NOMO-1 treated with dmso at 0.1 percent for 144 hours (cell line): ENCODE results near the gene EIF4G3.
"Not testable (repeated sequence)": the region's sequence is repeated elsewhere in the genome, so short reads cannot be mapped to it uniquely, and the experiment has no call there.

ENCODE experiments used
- DNase-seq: peaks from one replicate; lab custom pipeline; 2025; ENCODE audit not compliant: unreplicated experiment; lab: John Stamatoyannopoulos, UW

EIF4G3 gene

GRCh38 chr1:21153388-21153787 lies 23.3 kb downstream of the EIF4G3 start:
- DNase-seq = no peak

DNA sequence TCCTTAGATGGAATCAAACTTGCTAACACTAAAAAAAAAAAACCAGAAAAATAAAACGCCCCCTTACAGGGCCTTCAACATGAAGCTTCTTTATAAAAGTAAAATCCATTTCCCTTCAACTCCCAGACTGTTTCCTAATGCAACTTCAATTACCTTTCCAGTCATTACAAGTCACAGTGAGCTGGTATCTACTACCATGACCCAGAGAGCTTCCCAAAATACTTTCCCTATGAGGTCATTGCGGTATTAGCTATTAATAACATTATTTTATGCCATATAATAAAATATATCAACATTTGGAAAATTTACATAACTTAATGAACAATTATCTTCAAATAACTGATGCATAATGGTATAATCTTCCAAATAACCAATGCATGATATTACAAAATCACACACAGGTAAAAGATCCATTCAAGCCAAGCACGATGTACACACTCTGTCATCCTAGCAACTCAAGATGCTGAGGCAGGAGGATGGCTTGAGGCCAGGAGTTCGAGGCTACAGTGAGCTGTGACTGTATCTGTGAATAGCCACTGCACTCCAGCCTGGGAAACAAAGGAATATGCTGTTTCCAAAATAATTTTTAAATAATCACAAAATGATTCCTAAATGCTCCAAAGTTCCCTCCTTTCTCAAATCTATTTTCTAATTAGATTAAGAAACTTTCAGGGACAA lies 24.1 kb downstream of the EIF4G3 start:
- DNase-seq = no peak

- DNase-seq = no peak
Observed at GRCh38 chr1:21149855-21150432, 26.8 kb downstream of the EIF4G3 start.

DNA sequence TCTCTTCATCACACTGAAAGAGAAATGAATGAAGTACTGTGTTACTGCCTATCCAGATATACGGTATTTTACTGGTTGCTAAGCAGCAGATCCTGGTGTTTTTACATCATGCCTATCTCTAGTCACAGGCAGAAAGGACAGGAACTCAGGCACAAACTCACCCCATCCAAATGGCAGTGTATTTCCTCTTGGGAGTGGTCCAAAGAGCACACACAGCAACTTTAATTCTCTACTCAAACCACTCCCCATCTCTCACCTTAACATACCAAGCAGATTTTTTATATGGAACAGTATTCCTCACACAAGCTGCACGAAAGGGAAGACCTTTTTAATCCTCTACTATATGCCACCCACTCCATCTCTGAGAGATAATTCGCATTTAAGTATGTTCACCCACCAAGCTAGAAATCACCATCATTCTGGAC lies 27.3 kb downstream of the EIF4G3 start:
- DNase-seq = no peak

DNA sequence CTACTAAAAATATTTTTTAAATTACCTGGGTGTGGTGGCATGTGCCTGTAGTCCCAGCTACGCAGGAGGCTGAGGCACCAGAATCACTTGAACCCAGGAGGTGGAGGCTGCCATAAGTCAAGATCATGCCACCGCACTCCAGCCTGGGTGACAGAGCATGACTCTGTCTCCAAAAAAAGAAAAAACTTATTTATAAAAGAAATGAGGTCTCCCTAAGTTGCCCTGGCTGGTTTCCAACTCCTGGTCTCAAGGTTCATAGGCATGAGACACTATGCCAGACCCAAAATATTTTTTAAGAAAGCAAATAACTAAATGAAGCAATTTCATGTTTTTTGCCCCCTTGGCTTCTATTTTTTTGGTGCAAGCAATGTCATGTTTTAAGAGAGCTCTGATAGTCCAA lies 32.9 kb downstream of the EIF4G3 start:
- DNase-seq = no peak

GRCh38 chr1:21143138-21143537 lies 33.6 kb downstream of the EIF4G3 start:
- DNase-seq = no peak

DNA sequence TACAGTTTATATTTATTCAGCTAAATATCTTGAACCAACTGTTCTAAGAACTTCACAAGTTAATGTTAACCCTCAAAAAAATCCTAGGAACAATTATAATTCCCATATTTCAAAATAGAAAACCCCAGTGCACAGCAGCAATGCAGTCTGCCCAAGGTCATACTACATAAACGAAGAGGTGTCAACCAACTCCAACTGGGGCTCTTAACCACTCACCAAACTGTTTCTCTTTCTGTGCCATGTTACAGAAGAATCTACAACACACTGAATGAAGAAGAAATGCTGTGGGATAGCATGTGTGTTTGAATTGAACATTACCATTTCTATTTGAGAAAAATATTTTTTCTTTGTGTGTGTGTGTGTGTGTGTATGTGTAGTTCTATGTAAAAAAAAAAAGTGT lies 35.7 kb downstream of the EIF4G3 start:
- no peak for DNase-seq

DNA sequence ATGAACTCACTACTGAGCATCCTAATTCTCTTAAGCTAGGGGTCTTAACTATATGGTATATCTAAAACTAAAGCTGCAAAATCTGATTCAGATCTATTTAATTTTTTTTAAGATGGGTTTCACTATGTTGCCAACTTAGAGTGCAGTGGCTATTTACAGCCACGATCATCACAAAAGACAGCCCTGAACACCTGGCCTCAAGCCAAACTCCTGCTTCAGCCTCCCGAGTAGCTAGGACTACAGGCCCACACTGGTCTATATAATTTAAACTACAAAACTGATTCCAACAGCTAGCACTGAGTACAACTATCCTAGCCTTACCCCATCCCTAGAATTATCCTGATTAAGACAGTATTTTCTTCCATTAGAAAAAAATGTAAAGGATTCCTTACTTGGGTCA lies 37.1 kb downstream of the EIF4G3 start:
- DNase-seq = no peak

DNA sequence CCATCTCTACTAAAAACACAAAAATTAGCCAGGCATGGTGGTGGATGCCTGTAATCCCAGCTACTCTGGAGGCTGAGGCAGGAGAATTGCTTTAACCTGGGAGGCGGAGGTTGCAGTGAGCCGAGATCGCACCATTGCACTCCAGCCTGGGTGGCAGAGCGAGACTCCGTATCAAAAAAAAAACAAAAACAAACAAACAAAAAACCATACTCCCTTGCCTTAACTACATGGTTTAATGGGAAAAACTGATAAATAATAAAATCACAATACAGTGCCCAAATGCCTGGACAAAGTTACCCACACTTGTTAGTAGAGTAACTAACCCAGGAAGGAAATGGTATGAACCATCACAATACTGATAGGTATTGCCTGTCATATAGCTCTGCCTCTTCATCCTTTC lies 40.4 kb downstream of the EIF4G3 start:
- DNase-seq = not testable (repeated sequence)

DNA sequence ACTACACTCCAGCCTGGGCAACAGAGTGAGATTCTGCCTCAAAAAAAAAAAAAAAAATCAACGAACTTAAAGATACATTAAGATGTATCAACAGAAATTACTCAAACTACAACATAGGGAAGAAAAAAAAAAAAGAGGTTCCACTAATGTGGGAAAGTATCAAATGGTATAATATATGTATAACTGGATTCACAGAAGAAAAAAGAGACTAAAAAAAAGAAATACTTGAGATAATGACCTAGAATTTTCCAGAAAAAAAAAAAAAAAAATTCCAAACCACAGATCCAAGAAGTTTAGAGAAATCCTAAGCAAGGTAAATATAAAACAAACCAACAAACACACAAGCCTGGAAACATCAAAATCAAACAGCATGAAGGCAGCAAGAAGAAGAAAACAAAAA lies 45.5 kb downstream of the EIF4G3 start:
- DNase-seq = no peak

DNA sequence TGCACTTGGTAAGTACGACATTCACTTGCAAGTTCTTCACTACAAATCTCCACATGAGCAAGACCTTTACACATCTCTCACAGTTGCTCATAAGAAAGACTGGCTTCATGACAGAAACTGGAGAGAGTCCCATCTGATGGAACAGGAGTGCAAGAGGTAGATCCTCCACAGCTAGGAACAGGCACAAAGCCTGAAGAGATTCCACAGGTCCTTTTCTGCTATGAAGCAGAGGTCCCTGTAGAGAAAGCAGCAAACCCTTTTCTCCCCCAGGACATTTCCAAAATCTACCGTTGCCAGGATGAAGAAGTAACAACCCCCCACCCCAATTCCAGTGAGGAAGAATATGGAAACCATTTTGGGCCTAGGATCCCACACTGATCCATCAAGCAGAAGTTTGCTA lies 47.3 kb downstream of the EIF4G3 start:
- DNase-seq = no peak

DNA sequence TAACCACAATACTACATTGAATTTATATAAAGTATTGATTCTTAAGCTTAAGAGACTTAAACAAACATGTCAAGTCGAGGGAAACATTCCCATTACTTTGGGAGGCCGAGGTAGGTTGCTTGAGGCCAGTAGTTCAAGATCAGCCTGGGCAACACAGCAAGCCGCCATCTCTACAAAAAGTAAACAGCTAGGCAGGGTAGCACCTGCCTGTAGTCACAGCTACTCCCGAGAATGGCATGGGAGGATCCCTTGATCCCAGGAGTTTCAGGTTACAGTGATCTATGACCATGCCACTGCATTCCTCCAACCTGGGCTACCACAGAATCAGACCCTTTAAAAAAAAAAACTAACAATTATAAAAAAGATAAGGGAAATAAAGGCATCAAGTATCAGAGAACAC lies 50.4 kb downstream of the EIF4G3 start:
- no peak for DNase-seq

DNA sequence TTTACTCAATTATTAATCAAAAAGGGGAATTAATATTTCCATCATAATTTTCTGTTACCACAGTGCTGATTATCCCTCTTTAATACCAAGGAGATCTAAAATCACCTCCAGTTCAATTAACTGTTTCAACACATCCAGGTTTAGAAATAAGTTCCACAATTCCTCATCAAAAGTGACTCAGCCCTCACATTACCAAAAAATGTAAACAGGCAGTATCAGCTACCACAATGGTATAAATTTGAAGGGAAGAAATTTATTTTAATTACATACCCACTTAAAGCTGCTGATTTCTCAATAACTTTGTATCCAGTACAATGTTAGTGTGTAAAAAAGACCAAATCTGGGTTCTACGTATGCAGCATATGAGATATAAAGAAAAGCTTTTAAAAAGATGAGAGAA lies 51.9 kb downstream of the EIF4G3 start:
- DNase-seq = peak; percentile 10

DNA sequence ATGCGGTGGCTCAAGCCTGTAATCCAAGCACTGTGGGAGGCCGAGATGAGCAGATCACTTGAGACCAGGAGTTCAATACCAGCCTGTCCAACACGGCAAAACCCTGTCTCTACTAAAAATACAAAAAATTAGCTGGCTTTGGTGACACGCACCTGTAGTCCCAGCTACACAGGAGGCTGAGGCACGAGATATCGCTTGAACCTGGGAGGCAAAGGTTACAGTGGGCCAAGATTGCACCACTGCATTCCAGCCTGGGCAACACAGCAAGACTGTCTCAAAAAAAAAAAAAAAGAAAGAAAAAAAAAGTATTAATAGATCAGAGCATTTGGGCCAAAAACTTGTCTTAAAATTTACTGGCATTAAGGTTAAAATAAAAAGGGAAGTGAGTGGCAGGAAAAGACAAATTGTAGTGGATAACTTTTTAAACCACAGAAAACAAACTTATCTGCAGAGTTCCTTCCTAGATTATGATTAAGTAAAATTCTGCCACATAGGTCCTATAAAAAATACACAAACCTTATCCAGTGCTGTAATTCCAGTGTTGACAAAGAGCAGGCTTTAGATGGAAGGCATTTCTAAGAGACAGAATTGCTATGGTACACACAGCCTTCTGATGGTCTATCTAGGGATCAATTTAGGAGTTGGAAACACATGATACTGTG lies 53.3 kb downstream of the EIF4G3 start:
- peak; percentile 34 for DNase-seq

- no peak for DNase-seq
Observed at GRCh38 chr1:21121764-21122471, 54.8 kb downstream of the EIF4G3 start.

DNA sequence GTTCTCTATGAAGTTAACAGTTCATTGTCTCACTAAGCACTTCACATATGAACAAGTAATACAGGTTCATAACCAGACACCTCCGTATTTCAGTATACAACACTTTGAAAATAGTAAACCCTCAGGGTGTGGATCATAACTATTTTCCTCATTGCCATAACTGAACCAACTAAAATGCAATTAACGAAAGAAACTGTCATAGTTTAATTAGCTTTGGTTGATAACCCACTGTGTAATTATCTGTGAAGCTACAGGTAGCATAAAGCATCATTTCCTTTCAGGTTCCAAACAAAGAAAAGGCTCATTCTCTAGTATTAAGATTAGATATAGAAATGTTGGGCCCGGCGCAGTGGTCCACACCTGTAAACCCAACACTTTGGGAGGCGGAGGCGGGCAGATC lies 58.5 kb downstream of the EIF4G3 start:
- DNase-seq = no peak

DNA sequence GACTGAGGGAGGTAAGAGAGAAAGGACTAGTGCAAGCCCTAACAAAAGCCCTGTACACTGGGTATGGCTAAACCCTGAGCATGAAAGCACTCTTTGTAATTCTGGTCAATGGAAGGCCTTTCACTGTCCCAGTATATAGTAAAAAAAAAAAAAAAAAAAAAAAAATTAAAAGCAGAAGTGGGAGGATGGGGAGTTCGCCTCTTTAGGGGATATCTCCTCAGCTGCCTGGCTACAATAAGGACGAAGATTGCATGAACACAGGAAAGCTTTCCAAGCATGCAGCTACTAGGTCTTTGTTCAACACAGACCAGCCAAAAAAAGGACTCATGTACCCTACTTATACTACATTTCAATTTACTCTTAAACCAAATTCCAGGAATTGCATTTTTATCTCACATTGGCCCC lies 59.1 kb downstream of the EIF4G3 start:
- DNase-seq = peak; percentile 25

- DNase-seq = no peak
Observed at GRCh38 chr1:21117159-21117558, 59.5 kb downstream of the EIF4G3 start.

DNA sequence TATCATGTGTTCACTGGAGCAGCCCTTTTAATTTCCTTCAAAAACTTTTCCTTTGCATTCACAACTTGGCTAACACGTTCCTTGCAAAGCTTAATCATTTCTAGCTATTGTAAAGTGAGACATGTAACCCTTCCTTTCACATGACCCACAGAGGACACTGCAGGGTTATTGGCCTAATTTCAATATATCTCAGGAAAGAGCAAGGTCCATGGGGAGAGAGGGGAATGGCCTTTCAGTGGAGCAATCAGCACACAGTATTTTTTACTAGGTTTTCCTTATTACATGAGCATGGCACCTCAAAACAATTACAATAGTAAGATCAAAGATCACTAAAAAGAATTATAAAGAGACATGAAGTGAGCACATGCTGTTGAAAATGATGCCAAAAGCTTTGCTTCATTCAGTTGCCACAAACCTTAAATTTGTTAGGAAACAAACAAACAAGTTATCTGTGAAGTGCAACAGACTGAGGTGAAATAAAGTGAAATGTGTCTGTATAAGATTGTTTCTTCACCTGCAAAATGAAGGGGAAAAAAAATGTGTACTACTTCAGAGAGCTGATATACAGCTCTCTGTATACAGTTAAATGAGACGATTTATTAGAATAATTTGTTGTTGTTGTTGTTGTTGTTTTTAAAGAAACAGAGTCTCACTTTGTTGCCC lies 61.5 kb downstream of the EIF4G3 start:
- no peak for DNase-seq

DNA sequence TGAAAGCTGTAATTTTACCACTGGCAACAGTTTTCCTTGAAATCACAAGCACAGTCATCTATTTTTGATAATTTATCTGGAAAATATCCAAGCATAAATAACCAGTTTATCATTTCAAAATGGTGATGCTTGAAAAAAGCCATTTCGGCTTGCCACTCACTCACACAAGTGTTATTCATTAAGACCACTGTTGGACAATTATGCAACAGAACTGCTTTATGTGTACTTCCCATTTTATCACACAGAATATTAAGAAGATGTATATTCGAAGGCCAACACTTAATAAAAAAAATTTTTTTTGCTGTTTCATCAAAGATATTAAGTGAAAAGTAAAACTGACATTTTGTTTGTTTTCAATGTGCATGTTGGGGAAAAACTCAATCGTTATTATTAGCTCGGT lies 62.3 kb downstream of the EIF4G3 start:
- no peak for DNase-seq

DNA sequence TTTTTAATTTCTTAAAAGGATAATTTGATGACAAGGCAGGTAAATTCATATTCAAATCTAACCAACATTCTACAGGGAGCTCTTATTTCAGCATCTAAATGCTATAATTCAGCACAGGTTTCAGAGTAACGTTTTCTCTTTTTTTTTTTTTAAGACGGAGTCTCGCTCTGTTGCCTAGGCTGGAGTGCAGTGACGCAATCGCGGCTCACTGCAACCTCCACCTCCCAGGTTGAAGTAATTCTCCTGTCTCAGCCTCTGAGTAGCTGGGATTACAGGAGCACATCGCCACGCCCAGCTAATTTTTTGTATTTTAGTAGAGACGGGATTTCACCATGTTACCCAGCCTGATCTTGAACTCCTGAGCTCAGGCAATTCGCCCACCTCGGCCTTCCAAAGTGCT lies 66.5 kb downstream of the EIF4G3 start:
- no peak for DNase-seq
